HG03378 (cell line): Measurements from ENCODE around the gene MSRB3.

Experiments used
- ATAC-seq: cut with Tn5 transposase; IDR thresholded peaks from one replicate; pipeline ENCODE4 v1.9.1; 2021; ENCODE audit warnings: mild to moderate bottlenecking, moderate library complexity; ENCODE audit not compliant: unreplicated experiment

The MSRB3 gene

GRCh38 chr12:65492998-65493912 lies 214.8 kb downstream of the MSRB3 start:
- ATAC-seq = no peak

GRCh38 chr12:65493913-65494245 lies 215.4 kb downstream of the MSRB3 start:
- no peak for ATAC-seq

GRCh38 chr12:65494537-65494936 lies 216.1 kb downstream of the MSRB3 start:
- ATAC-seq = no peak

GRCh38 chr12:65495233-65495632 lies 216.8 kb downstream of the MSRB3 start:
- ATAC-seq = no peak

GRCh38 chr12:65496617-65497016 lies 218.1 kb downstream of the MSRB3 start:
- ATAC-seq = no peak

- ATAC-seq = no peak
These were observed 219.2 kb downstream of the MSRB3 start for GRCh38 chr12:65497660-65498059.

GRCh38 chr12:65499167-65499566 lies 220.7 kb downstream of the MSRB3 start:
- no peak for ATAC-seq

GRCh38 chr12:65500091-65500900 lies 221.8 kb downstream of the MSRB3 start:
- ATAC-seq = no peak

- ATAC-seq = no peak
These were observed 222.7 kb downstream of the MSRB3 start for GRCh38 chr12:65501093-65501621.

GRCh38 chr12:65501935-65502334 lies 223.5 kb downstream of the MSRB3 start:
- ATAC-seq = no peak

- ATAC-seq = no peak
These were observed 225.9 kb downstream of the MSRB3 start for GRCh38 chr12:65504417-65504816.

GRCh38 chr12:65505386-65506121 lies 227.1 kb downstream of the MSRB3 start:
- ATAC-seq = no peak

- ATAC-seq = no peak
These were observed 230.0 kb downstream of the MSRB3 start for GRCh38 chr12:65508276-65509035.

- ATAC-seq = no peak
These were observed 231.5 kb downstream of the MSRB3 start for GRCh38 chr12:65510007-65510406.

- no peak for ATAC-seq
These were observed 232.1 kb downstream of the MSRB3 start for GRCh38 chr12:65510584-65511050.

GRCh38 chr12:65511134-65511834 lies 232.8 kb downstream of the MSRB3 start:
- no peak for ATAC-seq

- ATAC-seq = no peak
These were observed 233.4 kb downstream of the MSRB3 start for GRCh38 chr12:65511912-65512311.
